ENCODE measurements around the gene ADAM33. TPM values are rescaled to one million over a fixed set of nuclear protein-coding genes. Genes with fewer than 3 reads are reported as not detected.

The ADAM33 gene
- total RNA-seq, 2 donors from 2014 or later = 52.0 to 70.3 TPM

DNA sequence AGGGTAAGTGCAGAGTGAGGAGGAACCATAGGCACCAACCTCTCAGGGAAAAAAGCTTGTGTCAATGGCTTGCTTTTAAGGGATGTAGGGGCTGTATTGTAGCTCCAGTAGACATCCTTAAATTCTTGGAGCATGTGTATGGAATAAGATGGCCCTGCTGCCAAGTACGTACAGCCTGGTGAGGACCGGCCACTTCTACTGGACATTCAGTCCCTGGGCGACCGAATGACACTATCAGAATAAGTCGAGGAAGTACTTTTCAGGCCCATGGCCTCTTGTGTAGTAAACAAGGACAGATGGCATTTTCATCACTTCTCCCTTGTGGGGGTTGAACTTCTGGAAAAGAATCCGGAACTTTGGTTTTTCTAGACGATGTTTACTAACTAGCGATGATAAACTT, 51.4 kb downstream of the ADAM33 start:
- intact Hi-C loops (cut with DNase I) = no loop called here

GRCh38 chr20:3629893-3630292, 51.9 kb downstream of the ADAM33 start:
- intact Hi-C loops (cut with DNase I) = no loop called here
- DNase-seq (ENCODE audit: low spot score) = no peak

More for the DNA sequence above, 51.4 kb downstream of the ADAM33 start:
- no peak for DNase-seq (ENCODE audit: low spot score)

- no peak for DNase-seq (ENCODE audit: low spot score)
- intact Hi-C loops (cut with DNase I) = no loop called here
These were observed 53.1 kb downstream of the ADAM33 start for GRCh38 chr20:3628502-3629314.

DNA sequence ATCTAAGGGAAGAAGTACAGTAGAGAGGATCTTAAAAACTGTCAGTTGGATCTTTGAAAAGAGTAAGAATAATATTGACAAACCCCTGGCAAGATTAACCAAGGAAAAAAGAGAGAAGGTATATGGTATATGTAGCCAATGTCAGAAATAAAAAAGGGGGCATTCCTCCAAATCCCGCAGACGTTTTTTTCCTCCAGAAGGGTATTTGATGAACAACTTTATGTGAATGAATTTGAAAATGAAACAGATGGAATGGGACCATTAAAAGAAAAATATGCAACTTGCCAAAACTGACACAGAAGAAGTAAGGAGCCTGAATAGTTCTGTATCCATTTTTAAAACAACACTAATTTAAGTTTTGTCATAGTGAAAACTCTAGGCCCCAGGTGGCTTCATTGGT, 54.3 kb downstream of the ADAM33 start:
- intact Hi-C loops (cut with DNase I) = no loop called here
- no peak for DNase-seq (ENCODE audit: low spot score)

GRCh38 chr20:3622406-3622805, 59.4 kb downstream of the ADAM33 start:
- no peak for DNase-seq (ENCODE audit: low spot score)
- intact Hi-C loops (cut with DNase I) = no loop called here

- DNase-seq (ENCODE audit: low spot score) = no peak
- intact Hi-C loops (cut with DNase I) = no loop called here
These were observed 60.7 kb downstream of the ADAM33 start for GRCh38 chr20:3621111-3621510.

Other genes with a start within 250 kb of the ADAM33 start
- gene ATRN, start 211.0 kb downstream of the ADAM33 start, total RNA-seq = 10 to 100 TPM; 21.3 to 26.1 TPM
- gene GFRA4, start 18.6 kb downstream of the ADAM33 start, total RNA-seq = not detected
- 10 to 100 TPM; 12.6 to 41.1 TPM for gene SIGLEC1, start 30.6 kb upstream of the ADAM33 start, total RNA-seq
- 10 to 100 TPM; 18.0 to 18.5 TPM for gene HSPA12B, start 50.7 kb upstream of the ADAM33 start, total RNA-seq
- 10 to 100 TPM; 14.6 to 20.2 TPM for gene ADISSP, start 85.7 kb upstream of the ADAM33 start, total RNA-seq
- gene SPEF1, start 99.4 kb upstream of the ADAM33 start, total RNA-seq = not detected
- 100 to 1,000 TPM in 1 of 2 donors, 10 to 100 TPM in 1; 97.4 to 119 TPM for gene CENPB, start 104.7 kb upstream of the ADAM33 start, total RNA-seq
- gene CDC25B, start 114.3 kb upstream of the ADAM33 start, total RNA-seq = 10 to 100 TPM; 24.0 to 24.2 TPM
- gene AP5S1, start 138.5 kb upstream of the ADAM33 start, total RNA-seq = 10 to 100 TPM in 1 of 2 donors, 1 to 10 TPM in 1; 8.8 to 11.2 TPM
- gene MAVS, start 164.8 kb upstream of the ADAM33 start, total RNA-seq = 10 to 100 TPM; 26.2 to 27.1 TPM
- 10 to 100 TPM; 27.0 to 31.5 TPM for gene PANK2, start 207.4 kb upstream of the ADAM33 start, total RNA-seq

Data from posterior vena cava (tissue), 2 donors.